ENCODE results near the gene VEGFC.

The VEGFC gene, protein sequence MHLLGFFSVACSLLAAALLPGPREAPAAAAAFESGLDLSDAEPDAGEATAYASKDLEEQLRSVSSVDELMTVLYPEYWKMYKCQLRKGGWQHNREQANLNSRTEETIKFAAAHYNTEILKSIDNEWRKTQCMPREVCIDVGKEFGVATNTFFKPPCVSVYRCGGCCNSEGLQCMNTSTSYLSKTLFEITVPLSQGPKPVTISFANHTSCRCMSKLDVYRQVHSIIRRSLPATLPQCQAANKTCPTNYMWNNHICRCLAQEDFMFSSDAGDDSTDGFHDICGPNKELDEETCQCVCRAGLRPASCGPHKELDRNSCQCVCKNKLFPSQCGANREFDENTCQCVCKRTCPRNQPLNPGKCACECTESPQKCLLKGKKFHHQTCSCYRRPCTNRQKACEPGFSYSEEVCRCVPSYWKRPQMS

DNA sequence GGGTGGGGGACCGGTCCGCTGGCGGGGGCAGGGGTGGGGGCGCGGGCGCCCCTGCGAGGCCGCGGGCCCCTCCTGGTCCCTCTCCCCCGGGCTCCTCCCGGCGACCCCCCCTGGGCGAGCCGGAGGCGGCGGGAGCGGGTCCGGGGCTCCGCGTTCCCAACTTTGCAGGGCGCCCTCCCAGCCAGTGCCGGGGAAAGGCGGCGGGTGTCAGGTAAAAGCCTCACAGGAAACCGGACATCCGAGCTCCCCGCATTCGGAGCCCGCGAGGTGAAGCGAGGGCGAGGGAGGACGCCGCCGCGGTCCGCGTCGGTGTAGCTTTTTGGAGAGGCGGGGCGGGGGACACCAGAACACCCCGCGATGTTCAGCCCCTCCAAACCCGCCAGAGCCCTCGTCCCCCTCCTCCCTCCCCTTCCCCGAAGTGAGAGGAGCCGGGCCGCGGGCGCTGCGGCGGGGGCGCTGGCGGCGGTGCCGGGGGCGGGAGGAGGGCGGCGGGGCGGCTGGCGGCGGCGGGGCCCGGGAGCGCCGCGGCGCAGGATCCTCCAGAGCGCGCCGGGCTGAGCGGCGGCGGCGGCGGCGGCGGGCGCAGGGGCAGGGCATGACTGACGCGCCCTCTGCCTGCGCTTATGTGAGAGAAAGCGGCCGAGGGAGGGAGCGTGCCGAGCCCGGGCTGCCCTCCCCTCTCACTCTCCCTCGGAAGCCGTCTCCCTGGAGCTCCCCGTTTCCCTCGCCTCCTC, at the start of gene VEGFC:
Gene VEGFC (minus strand): TSS at position 597 of the 734 bp plus-strand sequence. CDS start 611 bp downstream, outside the sequence.
- DNase-seq (ENCODE audit: low read depth in 2 of 2): no peak

DNA sequence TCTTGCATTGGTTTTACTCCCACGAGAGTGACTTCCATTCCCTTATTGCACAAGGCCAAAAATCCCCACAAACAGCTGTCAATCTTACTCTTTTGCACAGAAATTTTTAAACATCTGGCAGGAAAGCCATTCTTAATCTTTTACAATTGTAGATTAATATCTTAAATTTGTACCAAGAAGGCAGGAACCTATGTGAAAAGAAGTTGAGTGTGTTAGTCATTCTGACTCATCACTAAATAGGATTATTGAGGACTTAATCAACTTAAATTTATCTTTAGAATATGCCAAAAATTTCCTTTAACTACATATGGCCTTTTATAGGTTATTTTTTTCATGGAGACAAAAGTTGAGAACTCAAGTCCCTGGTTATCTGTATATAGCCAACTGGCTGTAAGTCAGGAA, 49.0 kb upstream of the VEGFC start:
- DNase-seq (ENCODE audit: low read depth in 2 of 2): no peak

DNA sequence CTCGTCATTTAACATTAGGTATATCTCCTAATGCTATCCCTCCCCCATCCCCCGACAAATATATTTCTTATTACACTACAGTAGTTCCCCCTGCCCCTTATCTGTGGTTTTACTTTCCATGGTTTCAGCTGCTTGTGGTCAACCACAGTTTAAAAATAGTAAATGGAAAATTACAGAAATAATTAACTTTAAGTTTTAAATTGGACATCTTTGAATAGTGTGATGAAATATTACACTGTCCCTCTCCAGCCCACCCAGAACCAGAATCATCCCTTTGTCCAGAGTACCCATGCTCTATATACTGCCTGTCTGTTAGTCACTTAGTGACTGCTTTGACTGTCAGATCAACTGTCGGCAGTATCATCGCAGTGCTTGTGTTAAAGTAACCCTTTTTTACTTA, 47.4 kb upstream of the VEGFC start:
- DNase-seq (ENCODE audit: low read depth in 2 of 2): no peak

DNA sequence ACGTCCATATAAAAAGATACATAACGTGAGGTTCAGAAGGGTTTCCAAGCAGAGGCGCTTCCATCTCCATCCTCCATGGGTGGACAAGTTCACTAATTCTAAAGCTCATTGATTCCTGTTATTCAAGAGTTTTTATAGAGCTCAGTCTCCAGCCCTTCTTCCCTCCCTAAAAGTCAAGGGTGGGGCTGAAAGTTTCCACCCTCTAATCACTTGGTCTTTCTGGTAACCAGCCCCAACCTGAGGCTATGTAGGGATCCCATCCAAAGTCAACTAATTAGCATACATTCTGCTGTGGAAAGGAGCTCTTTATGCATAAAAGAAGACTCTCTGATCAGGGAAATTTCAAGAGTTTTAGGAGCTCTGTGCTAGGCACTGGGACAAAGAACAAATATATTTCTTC, 46.9 kb upstream of the VEGFC start:
- DNase-seq (ENCODE audit: low read depth in 2 of 2): no peak

DNA sequence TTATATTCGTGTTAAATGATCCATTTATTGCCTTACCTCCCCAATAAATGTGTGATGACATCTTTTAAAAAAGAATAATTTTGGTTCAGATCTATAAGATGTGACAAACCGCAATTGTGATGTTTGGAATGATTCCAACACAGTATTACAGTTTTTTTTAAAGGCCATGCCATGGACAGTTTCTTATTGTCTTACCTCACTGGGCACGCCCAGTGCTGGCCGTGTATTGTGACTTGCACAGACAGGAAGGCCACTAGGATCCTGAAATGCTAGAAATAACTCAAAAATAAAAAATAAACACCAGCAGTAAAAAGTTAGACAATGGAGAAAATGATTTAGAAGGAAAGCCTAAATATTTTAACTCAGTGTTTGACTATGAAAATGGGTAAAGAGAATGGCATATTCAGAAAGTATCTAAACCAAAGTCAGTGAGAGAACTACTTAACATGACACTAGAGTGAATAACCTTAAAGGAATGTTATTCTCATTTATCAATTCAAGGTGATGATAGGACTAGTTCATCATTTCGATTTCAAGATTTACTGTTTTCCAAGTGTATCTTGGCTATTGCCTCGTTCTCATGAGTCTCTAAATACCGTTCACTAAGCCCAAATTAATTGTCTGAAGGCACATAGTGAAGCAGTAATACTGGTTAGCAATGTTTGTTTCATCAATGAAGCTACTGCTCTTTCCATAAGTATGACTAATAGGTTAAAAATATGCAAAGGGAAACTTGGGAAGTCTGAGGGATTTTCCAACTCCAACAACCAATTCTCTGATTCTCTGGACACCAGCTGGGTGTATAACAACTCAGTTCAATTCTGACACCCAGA, 46.1 kb upstream of the VEGFC start:
- no peak for DNase-seq (ENCODE audit: low read depth in 2 of 2)

DNA sequence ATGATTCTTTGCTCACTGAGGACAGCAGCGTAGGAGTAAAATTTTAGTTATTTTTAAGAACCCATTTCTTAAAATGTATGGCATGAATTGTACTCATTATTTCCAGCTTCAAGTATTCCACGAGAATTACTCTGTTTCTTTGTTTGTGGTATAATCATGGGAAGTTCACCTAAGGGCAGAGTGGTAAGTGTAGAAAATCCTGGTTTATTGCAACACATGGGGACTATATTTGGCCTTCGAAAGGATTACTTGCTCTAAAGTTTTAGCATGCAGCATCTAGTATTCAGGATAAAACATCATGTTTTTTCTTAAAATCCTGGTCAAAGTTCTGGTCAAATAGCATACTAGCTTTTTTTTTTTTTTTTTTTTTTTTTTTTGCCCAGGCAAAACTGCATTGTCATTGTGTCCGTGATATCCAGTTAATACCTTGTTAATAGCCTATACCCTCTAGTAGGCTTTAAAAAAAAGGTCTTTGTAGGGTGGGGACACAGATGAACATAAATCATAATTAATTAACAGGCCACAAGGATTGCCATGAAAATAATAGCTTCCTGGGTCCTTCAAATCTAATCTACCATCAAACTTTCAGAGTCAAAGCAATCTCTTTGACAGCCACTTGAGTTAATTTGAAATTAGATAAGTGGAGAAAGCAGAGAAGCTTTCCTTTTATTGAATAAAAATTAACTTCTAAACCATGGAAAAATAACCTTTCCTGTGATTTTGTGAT, 44.6 kb upstream of the VEGFC start:
- DNase-seq (ENCODE audit: low read depth in 2 of 2): no peak

DNA sequence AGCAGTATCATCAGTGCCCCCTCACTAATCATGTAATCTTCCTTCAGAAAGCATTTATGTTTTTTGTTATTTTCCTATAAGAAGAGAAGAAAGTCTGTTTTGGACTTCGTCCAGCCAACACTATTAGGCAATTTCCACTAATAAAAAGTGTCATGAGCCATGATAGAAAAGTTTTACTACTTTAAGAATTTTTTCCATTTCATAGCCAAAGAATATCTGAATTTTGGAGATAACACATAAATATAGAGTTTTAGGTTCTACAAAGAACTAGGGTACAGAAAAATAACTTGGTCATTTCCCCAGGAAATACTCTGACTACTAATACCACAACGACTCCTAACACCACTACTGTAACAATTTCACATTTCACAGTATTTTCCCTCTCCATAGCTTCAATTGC, 41.8 kb upstream of the VEGFC start:
- no peak for DNase-seq (ENCODE audit: low read depth in 2 of 2)

DNA sequence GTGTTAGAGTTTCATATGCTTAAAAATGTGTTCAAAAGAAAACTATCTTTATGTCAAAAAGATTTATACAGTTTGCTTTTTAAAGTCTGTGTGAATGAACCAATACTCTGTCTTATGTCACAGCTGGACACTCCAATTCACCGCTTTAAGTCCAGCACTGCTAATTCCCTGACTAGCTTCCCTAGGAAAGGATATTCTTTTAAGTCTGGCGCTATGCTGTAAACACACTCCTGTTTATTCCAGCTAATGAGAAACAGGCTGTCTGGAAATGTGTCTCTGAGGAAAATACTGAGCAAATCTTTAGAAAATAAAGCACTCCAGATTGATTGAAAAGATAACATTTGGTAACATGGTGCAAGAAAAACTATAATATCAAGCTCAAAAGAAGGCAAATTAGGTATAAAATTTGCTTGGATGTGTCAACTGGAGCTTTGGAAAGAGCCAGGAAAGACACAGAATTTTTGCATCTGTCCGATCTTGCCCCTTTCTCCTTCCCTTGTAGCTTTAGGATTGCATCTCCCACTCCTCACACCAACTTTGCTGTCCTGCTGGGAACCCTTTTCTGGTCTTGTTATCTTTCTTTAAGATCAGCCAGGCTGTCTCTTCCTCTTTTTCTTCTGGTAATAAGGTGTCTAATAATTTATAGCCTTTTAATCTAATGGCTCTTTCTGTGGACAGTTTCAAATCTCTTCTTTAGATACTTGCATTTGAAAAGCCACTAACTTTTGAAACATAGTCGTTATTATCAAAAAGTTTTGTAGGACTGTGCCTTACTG, 40.9 kb upstream of the VEGFC start:
- DNase-seq (ENCODE audit: low read depth in 2 of 2): no peak

DNA sequence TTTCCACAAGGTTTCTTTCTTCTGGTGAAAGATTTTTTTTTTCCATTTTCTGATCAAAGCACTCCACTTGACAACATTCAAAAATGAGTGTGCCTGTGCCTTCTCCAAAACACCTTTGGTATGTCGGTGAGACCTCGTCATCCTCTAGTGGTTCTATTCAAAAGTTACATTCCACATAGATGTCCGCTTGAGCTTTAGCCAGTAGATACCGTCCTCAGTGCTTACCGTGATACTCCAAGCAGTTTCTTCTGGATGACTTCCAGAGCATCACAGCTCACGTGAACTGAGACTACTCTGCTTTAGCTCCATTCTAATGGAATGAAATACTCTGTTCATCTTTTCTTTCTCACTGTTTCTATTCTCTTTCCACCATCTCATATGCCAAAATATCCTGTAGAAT, 38.2 kb upstream of the VEGFC start:
- no peak for DNase-seq (ENCODE audit: low read depth in 2 of 2)

DNA sequence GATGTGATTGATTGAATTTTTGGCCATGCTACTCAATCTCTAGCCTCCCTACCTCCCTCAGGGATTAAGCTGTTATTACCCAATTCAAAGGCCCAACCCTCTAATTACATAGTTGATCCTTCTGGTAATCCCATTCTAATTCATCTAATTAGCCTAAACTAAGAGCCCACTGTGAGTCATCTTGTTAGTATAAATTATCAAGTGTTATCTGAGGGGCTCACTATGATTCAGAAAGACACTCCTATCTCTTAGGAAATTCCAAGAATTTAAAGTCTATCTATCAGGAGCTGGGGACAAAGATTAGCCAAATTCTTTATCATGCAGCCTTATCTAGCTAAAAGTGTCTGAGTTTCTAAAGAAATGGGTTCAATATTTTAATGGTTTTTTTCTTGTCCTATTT, 32.9 kb upstream of the VEGFC start:
- DNase-seq (ENCODE audit: low read depth in 2 of 2): no peak

DNA sequence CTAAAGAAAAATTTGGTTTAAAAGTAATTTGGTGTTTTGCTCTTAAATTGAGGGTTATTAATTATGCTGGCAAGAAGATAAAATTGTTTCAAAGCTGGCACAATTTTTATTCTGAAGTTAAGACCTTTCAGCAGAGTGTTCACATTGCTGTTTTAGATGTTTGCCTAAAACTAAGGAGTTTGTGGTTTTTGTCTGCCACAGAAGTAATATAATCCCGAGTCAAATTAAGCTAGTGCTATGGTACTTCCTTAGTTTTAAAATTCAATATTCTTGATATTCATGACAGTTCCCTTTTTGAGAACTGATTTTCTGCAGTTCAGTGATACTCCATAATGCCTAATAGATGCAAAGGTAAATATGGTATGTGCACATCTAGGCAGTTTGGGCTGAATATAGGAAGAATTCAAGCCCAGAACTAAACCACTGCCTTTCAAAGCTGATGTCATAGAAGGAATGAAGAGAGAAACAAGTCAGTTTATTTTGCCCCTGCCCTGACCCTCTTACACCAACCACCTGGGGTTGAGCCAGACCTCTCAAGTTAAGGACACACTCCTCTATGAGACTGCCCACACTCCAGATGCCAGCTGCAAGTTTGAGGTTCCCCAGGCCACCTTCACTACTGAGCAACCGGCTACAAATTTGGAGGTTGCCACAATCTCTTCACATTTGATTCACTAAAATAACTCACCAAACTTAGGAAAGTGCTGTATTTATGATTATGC, 32.1 kb upstream of the VEGFC start:
- DNase-seq (ENCODE audit: low read depth in 2 of 2): no peak

DNA sequence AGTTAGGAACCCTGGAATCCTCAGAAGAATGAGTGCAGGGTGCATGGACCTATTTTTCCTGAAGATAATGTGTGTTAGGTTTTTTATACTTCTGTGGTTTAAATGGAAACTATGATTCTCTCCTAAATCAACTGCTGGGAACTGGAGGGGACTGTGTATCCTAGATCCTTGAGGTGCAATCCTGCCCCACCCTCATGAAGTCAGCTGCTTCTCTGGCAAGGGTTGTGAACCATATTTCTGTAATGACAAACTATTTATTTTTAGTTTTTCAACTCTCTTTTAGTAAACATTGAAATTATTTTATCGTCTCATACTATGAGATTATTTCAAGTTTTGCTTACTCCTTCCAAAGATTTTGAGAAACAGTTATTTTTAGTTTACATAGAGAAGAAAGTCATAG, 25.8 kb upstream of the VEGFC start:
- no peak for DNase-seq (ENCODE audit: low read depth in 2 of 2)

DNA sequence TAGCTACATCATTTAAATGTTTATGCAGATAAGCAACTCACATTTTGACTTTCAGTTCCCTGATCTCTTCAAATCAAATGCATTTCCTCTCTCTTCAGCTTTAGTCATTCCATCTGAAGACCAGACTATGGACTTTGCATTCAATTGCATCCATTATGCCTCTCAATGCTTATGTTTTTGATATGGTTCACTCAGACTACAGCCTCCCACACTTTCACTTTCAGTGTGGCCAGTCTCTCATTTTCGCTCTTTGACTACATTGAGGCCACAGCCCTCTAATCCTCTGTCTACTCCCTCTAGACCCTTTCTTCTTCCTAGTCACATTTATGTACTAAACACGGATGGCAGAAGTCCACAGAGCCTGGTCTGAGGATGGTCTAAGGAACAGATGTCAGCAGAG, 24.5 kb upstream of the VEGFC start:
- no peak for DNase-seq (ENCODE audit: low read depth in 2 of 2)

DNA sequence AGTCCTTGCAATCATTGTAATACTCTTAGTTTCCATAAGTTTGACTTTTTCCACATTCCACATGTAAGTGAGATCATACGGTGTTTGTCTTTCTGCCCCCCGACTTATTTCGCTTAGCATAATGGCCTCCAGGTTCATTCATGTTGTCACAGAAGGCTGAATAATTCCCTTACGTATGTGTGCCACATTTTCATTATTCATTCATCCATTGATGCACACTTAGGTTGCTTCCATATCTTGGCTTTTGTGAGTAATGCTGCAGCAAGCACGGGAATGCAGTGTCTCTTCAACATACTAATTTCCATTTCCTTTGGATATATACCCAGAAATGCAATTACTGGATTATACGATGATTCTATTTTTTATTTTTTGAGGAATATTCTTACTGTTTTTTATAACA, 22.0 kb upstream of the VEGFC start:
- no peak for DNase-seq (ENCODE audit: low read depth in 2 of 2)

DNA sequence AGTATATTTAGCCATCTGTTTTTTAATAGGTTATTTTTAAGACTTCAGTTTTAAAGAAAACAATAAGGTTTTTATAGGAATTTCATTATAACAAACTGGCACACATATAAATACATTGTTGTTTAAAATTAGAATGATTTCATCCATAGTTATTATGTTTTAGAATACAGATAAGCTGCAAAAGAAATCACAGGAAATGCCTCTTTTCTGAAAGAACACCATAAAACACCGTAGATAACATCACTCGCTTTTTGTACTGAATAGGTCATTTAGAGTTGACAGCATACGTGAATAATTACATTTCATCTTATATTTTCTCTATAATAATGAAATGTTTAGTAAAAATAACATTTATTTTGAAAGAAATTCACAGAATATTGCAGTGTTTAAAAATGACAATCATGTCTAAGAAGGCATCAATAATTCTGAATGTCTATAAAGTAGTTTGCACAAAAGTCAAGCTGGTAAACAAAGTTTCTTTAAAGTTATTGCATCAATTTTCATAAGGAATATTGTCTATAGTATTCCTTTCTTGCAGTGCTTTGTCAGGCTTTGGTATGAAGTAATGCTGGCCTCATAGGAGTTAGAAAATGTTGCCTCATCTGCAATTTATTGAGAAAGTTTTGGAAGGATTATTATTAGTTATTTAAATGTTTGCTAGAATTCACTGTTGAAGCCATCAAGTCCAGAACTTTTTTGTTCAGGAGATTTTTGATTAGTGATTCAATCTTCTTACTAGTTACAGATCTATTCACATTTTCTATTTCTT, 17.9 kb upstream of the VEGFC start:
- DNase-seq (ENCODE audit: low read depth in 2 of 2): no peak

DNA sequence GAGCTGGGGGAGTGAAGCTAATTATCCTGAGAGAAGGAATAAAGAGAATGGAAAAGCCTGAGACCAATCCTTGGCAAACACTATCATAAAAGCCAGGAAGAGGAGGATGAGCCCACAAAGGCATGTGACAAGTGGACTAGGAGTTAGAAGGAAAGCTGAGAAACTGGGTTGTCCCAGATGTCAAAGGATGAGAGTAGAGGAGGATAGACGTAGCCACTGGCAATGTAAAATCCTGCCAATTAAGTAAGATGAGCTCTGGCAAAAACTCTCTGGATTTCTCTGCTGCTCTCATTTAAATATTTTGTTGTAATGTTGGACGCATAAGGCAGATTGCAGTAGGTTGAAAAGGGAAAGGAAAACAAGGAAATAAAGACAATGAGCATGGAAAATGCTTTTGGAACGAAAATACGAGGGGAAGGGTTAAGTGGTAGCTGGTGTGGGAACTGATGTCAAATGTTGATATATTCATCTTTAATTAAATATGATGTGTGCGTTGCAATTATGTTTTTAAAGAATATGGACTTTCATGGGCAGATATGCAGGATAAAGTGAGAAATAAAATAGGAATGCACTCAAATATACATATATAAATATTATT, 14.2 kb upstream of the VEGFC start:
- no peak for DNase-seq (ENCODE audit: low read depth in 2 of 2)

DNA sequence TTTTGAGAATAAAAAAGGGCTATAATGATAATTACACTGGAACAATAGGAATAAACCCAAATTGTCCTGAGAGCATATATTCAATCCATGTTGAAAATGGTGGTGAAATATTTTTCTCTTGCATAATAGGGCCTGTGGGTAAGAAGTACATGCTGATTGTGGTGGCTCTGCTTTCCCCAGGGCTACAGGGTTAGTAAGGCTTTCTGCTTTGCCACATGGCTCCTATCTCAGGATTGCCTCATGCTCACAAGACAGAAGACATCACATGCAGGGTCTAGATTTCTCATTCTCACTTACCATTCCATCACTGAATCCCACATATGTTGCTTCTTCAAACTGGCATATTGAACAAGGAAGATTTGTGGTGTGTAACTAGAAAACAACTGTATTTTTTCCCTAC, 12.4 kb upstream of the VEGFC start:
- no peak for DNase-seq (ENCODE audit: low read depth in 2 of 2)

DNA sequence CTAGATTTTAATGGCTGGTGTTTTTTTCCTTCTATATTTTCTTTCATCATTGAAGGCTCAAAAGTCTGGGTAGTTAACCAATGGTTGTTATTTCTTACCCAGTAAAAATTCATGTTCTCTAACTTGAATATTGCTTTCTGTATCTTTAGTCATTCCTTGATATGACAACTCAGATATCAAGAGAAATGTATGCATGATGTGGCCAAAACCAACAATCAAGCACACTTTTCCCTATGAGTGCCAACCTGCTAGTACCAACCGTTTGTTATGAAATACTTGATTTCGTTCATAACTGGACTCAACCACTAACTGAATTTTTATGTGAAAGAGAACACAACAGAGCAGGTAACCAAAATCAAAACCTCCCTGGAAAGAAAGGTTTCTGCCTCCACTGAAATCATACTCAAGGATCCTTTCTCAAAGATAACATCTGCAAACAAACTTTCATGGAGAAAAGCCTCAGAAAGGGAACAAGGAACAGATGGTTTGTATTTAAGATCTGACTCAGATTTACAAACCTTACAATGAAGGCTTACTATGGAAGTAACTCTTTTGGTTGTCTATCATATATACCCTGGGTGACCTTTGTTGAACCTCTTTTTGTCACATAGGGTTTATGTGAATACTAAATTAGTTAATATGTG, 8.3 kb upstream of the VEGFC start:
- DNase-seq (ENCODE audit: low read depth in 2 of 2): no peak

DNA sequence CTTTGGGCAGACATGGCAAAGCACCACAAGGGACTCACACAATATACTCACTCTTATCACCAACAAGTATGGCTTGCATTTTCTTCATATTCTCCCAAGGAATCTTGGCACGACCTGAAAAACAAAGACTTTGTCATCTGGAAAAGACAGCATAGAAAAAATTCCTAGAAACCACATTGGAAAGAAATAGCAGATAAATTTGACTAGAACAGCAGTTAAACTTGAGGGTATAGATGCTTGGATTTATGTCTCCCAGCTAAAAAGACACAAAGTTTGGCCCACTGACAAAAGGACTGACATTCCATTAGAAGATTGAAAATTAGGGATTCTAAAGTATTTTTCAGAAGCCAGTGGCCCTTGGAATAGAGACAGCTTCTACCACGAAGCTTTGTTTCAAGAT, 6.9 kb upstream of the VEGFC start:
- DNase-seq (ENCODE audit: low read depth in 2 of 2): no peak

Data from stimulated activated CD8-positive, alpha-beta memory T cell treated with anti-CD3 and anti-CD28 coated beads, Interleukin-15, amount 100 ng/mL, for 4 hours (primary cell).